Colonic mucosa (tissue), 4 donors: ENCODE results near the gene SCLT1. TPM values are rescaled to one million over a fixed set of nuclear protein-coding genes. Genes with fewer than 3 reads are reported as not detected.

Experiments
- DNase-seq: peaks from one replicate; pipeline ENCODE4 v3.0.0-alpha.2; 2020
- H3K27ac ChIP-seq: fragments of 200-600 bp; one replicate; pipeline ENCODE4 v1.8.0; 2021
- H3K27me3 ChIP-seq: fragments of 200-600 bp; one replicate; pipeline ENCODE4 v1.8.0; 2021
- H3K36me3 ChIP-seq: fragments of 200-600 bp; one replicate; pipeline ENCODE4 v1.8.0; 2021
- H3K4me1 ChIP-seq: fragments of 200-600 bp; one replicate; pipeline ENCODE4 v1.8.0; 2021; ENCODE audit warnings: mild to moderate bottlenecking
- H3K4me3 ChIP-seq: fragments of 200-600 bp; one replicate; pipeline ENCODE4 v1.8.0; 2021
- H3K9ac ChIP-seq, 2 donors: one replicate each; pipeline ENCODE4 v1.7.0; 2013; ENCODE audit warnings: control low read depth in 2 of 2, low read depth in 2 of 2, low read length in 2 of 2
- H3K9me3 ChIP-seq: fragments of 200-600 bp; one replicate; pipeline ENCODE4 v1.8.0; 2021
- CTCF ChIP-seq: fragments of 200-600 bp; IDR thresholded peaks from one replicate; pipeline ENCODE4 v1.8.0; 2022; ENCODE audit warnings: antibody characterized with exemption, mild to moderate bottlenecking
- intact Hi-C: fragments of 100-400 bp; cut with DNase I; formaldehyde crosslinking; loops from one replicate; pipeline ENCODE4 v1.14.1; 2022
- total RNA-seq, 2 donors: library from RNA; stranded (reverse); fragmentation: NEBNext Ultra II Directional in 1 of 2; extraction: Animal tissue kit (Norgen Biotek cat#: 25700) in 1 of 2; gene quantifications; one replicate each; pipeline ENCODE4 v1.2.1, GENCODE V29; 2021
- donor health status: healthy.
- donor health status: DM: no; HTN: no; CAD: no.
- donor health status: DM: no; HTN: no; CAD: no.

SCLT1 gene
- total RNA-seq, 2 donors from 2014 or later: 8.4 to 13.9 TPM

DNA sequence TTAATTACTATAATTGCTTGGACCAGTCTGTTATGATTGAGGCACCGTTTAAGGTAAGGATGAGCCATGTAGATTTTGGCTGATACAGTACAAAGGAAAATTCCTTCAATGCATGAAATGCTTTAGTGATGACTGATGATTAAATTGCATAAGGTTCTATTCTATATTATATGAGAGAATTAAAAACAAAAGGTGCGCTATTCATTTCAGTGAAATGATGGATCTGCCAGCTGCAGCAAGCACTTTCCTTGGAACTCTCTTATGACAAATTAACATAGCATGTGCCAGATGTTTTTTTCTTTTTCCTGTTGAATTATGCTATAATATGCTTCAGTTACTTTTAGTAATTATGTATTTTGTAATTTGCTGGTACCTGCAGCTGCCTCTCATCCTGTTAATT lies 185.4 kb downstream of the SCLT1 start:
- no peaks in the 10 kb centered on the region for H3K9me3 ChIP-seq
- TF ChIP-seq CTCF: no peak
- H3K4me3 ChIP-seq: no peak overlapping the region
- DNase-seq: no peak
- H3K4me1 ChIP-seq: no peaks in the 10 kb centered on the region
- no peaks in the 10 kb centered on the region for H3K27me3 ChIP-seq
- intact Hi-C loops: no loop called here
- H3K27ac ChIP-seq: no peak overlapping the region
- no peaks in the 10 kb centered on the region for H3K36me3 ChIP-seq
- no peak overlapping the region for H3K9ac ChIP-seq

GRCh38 chr4:128906581-128906980 lies 186.8 kb downstream of the SCLT1 start:
- H3K9me3 ChIP-seq: no peaks in the 10 kb centered on the region
- no peak overlapping the region for H3K27ac ChIP-seq

DNA sequence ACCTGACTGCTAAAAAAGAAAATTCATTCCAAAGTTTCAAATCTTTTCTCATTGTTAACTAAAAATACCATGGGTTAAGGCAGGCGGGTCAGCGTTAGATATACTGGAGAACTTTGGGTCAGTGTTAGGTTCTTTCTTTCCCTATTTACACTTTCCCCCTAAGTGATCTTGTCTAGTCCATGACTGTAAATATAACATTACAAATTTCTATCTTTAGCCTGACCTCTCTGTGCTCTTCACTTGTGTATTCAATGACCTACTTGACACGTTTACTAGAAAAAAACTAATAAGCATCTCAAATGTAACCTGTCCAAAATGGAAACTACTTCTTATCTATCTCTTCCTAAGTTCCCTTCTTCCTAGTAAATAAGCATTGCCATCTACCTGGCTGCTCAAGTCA lies 188.5 kb downstream of the SCLT1 start:
- intact Hi-C loops: no loop called here
- no peaks in the 10 kb centered on the region for H3K4me1 ChIP-seq
- no peaks in the 10 kb centered on the region for H3K9me3 ChIP-seq
- DNase-seq: no peak
- H3K36me3 ChIP-seq: no peaks in the 10 kb centered on the region
- no peak overlapping the region for H3K9ac ChIP-seq
- no peaks in the 10 kb centered on the region for H3K27me3 ChIP-seq
- no peak overlapping the region for H3K4me3 ChIP-seq
- no peak overlapping the region for H3K27ac ChIP-seq
- no peak for TF ChIP-seq CTCF

More at GRCh38 chr4:128906581-128906980, 186.8 kb downstream of the SCLT1 start:
- TF ChIP-seq CTCF: no peak
- H3K4me3 ChIP-seq: no peak overlapping the region
- no peak overlapping the region for H3K9ac ChIP-seq
- H3K27me3 ChIP-seq: no peaks in the 10 kb centered on the region
- intact Hi-C loops: no loop called here
- H3K4me1 ChIP-seq: no peaks in the 10 kb centered on the region
- no peak for DNase-seq
- no peaks in the 10 kb centered on the region for H3K36me3 ChIP-seq

- H3K4me3 ChIP-seq: no peak overlapping the region
- TF ChIP-seq CTCF: no peak
- intact Hi-C loops: no loop called here
- H3K27me3 ChIP-seq: no peaks in the 10 kb centered on the region
- no peak for DNase-seq
- no peak overlapping the region for H3K27ac ChIP-seq
- H3K4me1 ChIP-seq: no peaks in the 10 kb centered on the region
- H3K36me3 ChIP-seq: no peaks in the 10 kb centered on the region
- no peak overlapping the region for H3K9ac ChIP-seq
- H3K9me3 ChIP-seq: no peaks in the 10 kb centered on the region
Measured at GRCh38 chr4:128880662-128881061, 212.7 kb downstream of the SCLT1 start.

DNA sequence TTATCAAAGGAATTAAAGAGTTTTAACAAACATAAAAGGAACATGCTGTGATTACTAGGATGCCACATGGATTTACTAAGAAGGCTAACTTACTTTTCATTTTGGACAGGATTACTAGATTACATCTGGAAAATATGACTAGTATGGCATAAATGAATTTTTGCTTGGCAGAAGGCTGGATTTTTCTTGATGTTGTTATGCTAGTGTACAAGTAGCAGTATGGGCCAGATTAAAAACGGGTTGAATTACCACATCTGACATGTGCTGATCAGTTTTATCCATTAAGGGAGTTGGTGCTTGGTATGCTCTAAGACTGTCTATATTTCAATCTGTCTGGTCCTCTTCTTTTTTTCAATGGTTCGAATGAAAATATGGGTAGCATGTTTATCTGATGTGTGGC lies 213.4 kb downstream of the SCLT1 start:
- DNase-seq: no peak
- intact Hi-C loops: no loop called here
- Histone ChIP-seq H3K9me3 (no peaks in the 10 kb centered on the region), H3K27me3 (no peaks in the 10 kb centered on the region), H3K36me3 (no peaks in the 10 kb centered on the region), H3K4me3 (no peak overlapping the region), H3K9ac (no peak overlapping the region), H3K27ac (no peak overlapping the region), H3K4me1 (no peaks in the 10 kb centered on the region)
- no peak for TF ChIP-seq CTCF

GRCh38 chr4:128879283-128879682 lies 214.1 kb downstream of the SCLT1 start:
- H3K4me1 ChIP-seq: no peaks in the 10 kb centered on the region
- H3K4me3 ChIP-seq: no peak overlapping the region
- intact Hi-C loops: no loop called here
- no peak overlapping the region for H3K27ac ChIP-seq
- no peaks in the 10 kb centered on the region for H3K36me3 ChIP-seq
- DNase-seq: no peak
- H3K9me3 ChIP-seq: no peaks in the 10 kb centered on the region
- no peak for TF ChIP-seq CTCF
- no peak overlapping the region for H3K9ac ChIP-seq
- no peaks in the 10 kb centered on the region for H3K27me3 ChIP-seq
